Measurements from ENCODE around the gene ALX4.

ALX4 gene

GRCh38 chr11:44256673-44257291 is 53.2 kb downstream of the ALX4 start:
- H4K20me1 ChIP-seq (ENCODE audit: insufficient read depth, low read length) = no peaks in the 10 kb centered on the region
- H3K4me2 ChIP-seq (ENCODE audit: low read depth, low read length) = peak overlapping the region; percentile 53; the same call in 1 of the 2 replicates
- no peaks in the 10 kb centered on the region for H3K79me2 ChIP-seq (ENCODE audit: low read length)
- DNase-seq = peak; percentile 70
- H3K4me3 ChIP-seq (ENCODE audit: low read length) = no peak overlapping the region
- H3K9me2 ChIP-seq (replicated peaks; ENCODE audit: insufficient read depth, low read length) = no peaks in the 10 kb centered on the region
- H3F3A ChIP-seq (ENCODE audit: insufficient read depth, low read length) = no peaks in the 10 kb centered on the region; the same call in 1 of the 2 replicates
- no peak overlapping the region for H2AFZ ChIP-seq (ENCODE audit: low read length)
- H3K36me3 ChIP-seq (replicated peaks; ENCODE audit: insufficient read depth, low read length) = no peaks in the 10 kb centered on the region
- peak overlapping the region; percentile 12; the same call in 1 of the 2 replicates for H3K27ac ChIP-seq (ENCODE audit: low read length)
- no peak overlapping the region for H3K9ac ChIP-seq (ENCODE audit: low read length)
- TF ChIP-seq EZH2phosphoT487 (IDR thresholded peaks at IDR 0.05; ENCODE audit: low read length) = no peak
- no peak for TF ChIP-seq EZH2 (optimal IDR thresholded peaks at IDR 0.05; ENCODE audit: low read depth, low read length)
- no peak for TF ChIP-seq CTCF (IDR thresholded peaks at IDR 0.05; ENCODE audit: low read length)
- no peaks in the 10 kb centered on the region for H3K27me3 ChIP-seq (replicated peaks; ENCODE audit: insufficient read depth, low read length)
- H3K4me1 ChIP-seq (ENCODE audit: low read length) = peaks cover 45% of the 10 kb centered on the region
- H3K9me3 ChIP-seq (replicated peaks; ENCODE audit: insufficient read depth, low read length) = no peaks in the 10 kb centered on the region

- TF ChIP-seq EZH2phosphoT487 (IDR thresholded peaks at IDR 0.05; ENCODE audit: low read length) = no peak
- TF ChIP-seq EZH2 (optimal IDR thresholded peaks at IDR 0.05; ENCODE audit: low read depth, low read length) = no peak
- TF ChIP-seq CTCF (IDR thresholded peaks at IDR 0.05; ENCODE audit: low read length) = no peak
- H3K9ac ChIP-seq (ENCODE audit: low read length) = no peak overlapping the region
- H3K27ac ChIP-seq (ENCODE audit: low read length) = no peak overlapping the region
- no peaks in the 10 kb centered on the region for H3K27me3 ChIP-seq (replicated peaks; ENCODE audit: insufficient read depth, low read length)
- H2AFZ ChIP-seq (ENCODE audit: low read length) = no peak overlapping the region
- H3K9me2 ChIP-seq (replicated peaks; ENCODE audit: insufficient read depth, low read length) = no peaks in the 10 kb centered on the region
- H3K4me1 ChIP-seq (ENCODE audit: low read length) = peaks cover 40% of the 10 kb centered on the region
- H3K4me3 ChIP-seq (ENCODE audit: low read length) = no peak overlapping the region
- H3K36me3 ChIP-seq (replicated peaks; ENCODE audit: insufficient read depth, low read length) = no peaks in the 10 kb centered on the region
- no peak overlapping the region for H3K4me2 ChIP-seq (ENCODE audit: low read depth, low read length)
- H3K79me2 ChIP-seq (ENCODE audit: low read length) = no peaks in the 10 kb centered on the region
- no peak for DNase-seq
- no peaks in the 10 kb centered on the region; the same call in 1 of the 2 replicates for H3F3A ChIP-seq (ENCODE audit: insufficient read depth, low read length)
- H4K20me1 ChIP-seq (ENCODE audit: insufficient read depth, low read length) = no peaks in the 10 kb centered on the region
- no peaks in the 10 kb centered on the region for H3K9me3 ChIP-seq (replicated peaks; ENCODE audit: insufficient read depth, low read length)
Observed at GRCh38 chr11:44255406-44256071, 54.4 kb downstream of the ALX4 start.

- Histone ChIP-seq H3K9me2 (replicated peaks; ENCODE audit: insufficient read depth, low read length) (no peaks in the 10 kb centered on the region), H3K27me3 (replicated peaks; ENCODE audit: insufficient read depth, low read length) (no peaks in the 10 kb centered on the region), H3F3A (ENCODE audit: insufficient read depth, low read length) (no peaks in the 10 kb centered on the region; the same call in 1 of the 2 replicates), H3K36me3 (replicated peaks; ENCODE audit: insufficient read depth, low read length) (no peaks in the 10 kb centered on the region), H2AFZ (ENCODE audit: low read length) (no peak overlapping the region), H3K4me1 (ENCODE audit: low read length) (peaks cover 19% of the 10 kb centered on the region), H3K27ac (ENCODE audit: low read length) (no peak overlapping the region), H3K9ac (ENCODE audit: low read length) (no peak overlapping the region), H4K20me1 (ENCODE audit: insufficient read depth, low read length) (no peaks in the 10 kb centered on the region), H3K4me3 (ENCODE audit: low read length) (no peak overlapping the region), H3K4me2 (ENCODE audit: low read depth, low read length) (no peak overlapping the region), H3K9me3 (replicated peaks; ENCODE audit: insufficient read depth, low read length) (no peaks in the 10 kb centered on the region), H3K79me2 (ENCODE audit: low read length) (no peaks in the 10 kb centered on the region)
- TF ChIP-seq EZH2phosphoT487 (IDR thresholded peaks at IDR 0.05; ENCODE audit: low read length) (no peak), EZH2 (optimal IDR thresholded peaks at IDR 0.05; ENCODE audit: low read depth, low read length) (no peak)
- no peak for DNase-seq
Observed at GRCh38 chr11:44252999-44253602, 56.8 kb downstream of the ALX4 start.

All from MM.1S (cell line).